HPDE6-E6E7 (cell line): Measurements from ENCODE around the gene CNIH1.
"Not testable (repeated sequence)": the region's sequence is repeated elsewhere in the genome, so short reads cannot be mapped to it uniquely, and the experiment has no call there.

ENCODE experiments used
- DNase-seq: peaks from one replicate; pipeline ENCODE4 v3.0.0; 2011; ENCODE audit warnings: missing footprints; ENCODE audit errors: extremely low spot score

The CNIH1 gene

GRCh38 chr14:54467280-54467679, 26.1 kb upstream of the CNIH1 start:
- no peak for DNase-seq

DNA sequence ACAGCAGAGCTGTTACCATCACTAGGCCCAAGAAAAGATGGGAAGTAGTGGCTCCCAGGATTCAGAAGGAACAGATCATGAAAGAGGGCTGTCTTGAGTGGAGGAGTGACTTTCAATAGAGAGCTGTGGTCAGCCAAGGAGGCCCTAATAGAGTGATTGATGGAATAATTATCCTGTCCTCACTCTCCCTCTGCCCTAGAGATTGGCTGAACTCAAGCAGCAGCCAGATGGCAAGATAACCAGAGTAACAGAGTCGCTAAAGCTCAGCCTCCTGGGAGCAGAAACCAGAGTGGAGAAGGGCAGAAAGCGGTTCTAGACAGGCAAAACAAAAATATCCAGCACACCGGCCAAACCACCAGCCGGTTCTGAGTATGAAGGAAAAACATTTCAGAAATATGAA, 24.5 kb upstream of the CNIH1 start:
- DNase-seq: no peak

DNA sequence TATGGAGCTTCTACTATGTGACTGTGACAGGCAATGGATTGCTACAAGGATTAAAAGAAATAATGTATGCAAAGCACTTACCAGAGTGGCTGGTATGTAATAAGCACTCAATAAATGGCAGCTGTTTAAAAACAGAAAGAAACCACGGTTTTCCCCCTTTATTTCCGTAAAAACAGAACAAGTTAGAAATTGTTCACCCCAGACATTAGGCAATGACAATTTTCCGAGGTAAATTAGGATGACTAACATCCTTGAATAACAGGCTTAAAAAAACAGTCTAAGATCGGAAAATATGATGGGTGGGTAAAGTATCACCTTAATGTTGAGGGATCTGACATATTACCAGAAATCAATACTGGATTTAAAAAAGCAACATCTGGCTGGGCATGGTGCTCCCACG, 20.9 kb upstream of the CNIH1 start:
- DNase-seq: no peak

GRCh38 chr14:54459106-54459505, 17.9 kb upstream of the CNIH1 start:
- no peak for DNase-seq

DNA sequence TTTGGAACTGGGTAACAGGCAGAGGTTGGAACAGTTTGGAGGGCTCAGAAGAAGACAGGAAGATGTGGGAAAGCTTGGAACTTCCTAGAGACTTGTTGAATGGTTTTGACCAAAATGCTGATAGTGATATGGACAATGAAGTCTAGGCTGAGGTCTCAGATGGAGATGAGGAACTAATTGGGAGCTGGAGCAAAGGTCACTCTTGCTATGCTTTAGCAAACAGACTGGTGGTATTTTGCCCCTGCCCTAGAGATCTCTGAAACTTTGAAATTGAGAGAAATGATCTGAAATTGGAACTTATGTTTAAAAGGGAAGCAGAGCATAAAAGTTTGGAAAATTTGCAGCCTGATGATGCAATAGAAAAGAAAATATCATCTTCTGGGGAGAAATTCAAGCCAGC, 17.4 kb upstream of the CNIH1 start:
- not testable (repeated sequence) for DNase-seq

GRCh38 chr14:54457609-54457996, 16.4 kb upstream of the CNIH1 start:
- DNase-seq: no peak

GRCh38 chr14:54456820-54457608, 15.8 kb upstream of the CNIH1 start:
- not testable (repeated sequence) for DNase-seq

GRCh38 chr14:54455363-54455762, 14.2 kb upstream of the CNIH1 start:
- no peak for DNase-seq

DNA sequence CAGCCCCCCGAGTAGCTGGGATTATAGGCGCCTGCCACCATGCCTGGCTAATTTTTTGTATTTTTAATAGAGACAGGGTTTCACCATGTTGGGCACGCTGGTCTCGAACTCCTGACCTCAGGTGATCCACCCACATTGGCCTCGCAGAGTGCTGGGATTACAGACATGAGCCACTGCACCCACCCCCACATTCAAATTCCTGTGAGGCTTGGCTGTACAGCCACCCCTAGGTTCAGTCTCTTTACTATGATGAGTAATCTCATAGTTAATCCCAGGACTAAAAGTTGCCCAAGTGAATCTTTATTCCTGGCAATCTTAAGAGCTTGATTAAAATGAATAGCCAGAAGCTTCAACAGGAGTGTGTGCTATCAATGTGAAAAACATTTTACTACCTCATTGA, 12.8 kb upstream of the CNIH1 start:
- DNase-seq: peak; percentile 46

GRCh38 chr14:54453252-54453651, 12.1 kb upstream of the CNIH1 start:
- DNase-seq: no peak

GRCh38 chr14:54451961-54452360, 10.8 kb upstream of the CNIH1 start:
- no peak for DNase-seq

- DNase-seq: no peak
Observed at GRCh38 chr14:54451121-54451601, 10.0 kb upstream of the CNIH1 start.

DNA sequence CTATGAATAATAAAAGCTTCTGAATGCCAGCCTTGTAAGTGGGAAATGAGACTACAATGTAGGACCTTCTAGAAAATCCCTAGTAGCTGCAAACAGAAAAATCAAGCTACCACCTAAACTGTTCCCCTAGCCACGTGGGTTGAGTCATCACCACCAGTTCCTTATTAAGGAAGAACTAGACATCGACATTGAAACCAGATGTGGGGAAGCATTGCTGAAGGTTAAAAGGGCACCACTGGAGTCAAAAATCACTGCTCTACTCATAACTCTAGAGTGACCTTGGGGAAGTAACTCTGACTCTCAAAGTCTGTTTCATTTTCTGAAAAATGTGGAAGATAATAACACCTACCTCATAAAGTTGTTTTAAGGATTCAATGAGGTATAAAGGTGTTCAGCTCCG, 9.4 kb upstream of the CNIH1 start:
- no peak for DNase-seq

DNA sequence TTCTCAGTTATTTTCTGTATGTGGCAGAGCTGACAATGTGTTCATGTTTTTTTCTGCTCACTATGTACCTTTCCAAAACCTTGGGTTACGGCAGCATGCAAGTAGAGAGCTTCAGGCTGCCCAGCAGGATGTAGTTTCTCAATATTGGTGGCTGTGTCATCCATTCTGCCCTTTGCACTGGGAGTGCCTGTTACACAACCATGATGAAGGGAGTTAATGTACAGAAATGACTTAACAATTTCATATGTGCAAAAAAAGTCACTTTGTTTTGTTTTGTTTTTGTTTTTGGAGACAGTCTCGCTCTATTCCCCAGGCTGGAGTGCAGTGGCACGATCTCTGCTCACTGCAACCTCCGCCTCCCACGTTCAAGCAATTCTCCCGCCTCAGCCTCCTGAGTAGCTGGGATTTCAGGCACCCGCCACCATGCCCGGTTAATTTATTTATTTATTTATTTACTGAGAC, 6.1 kb upstream of the CNIH1 start:
- peak; percentile 82 for DNase-seq

GRCh38 chr14:54446161-54446693, 5.1 kb upstream of the CNIH1 start:
- no peak for DNase-seq

DNA sequence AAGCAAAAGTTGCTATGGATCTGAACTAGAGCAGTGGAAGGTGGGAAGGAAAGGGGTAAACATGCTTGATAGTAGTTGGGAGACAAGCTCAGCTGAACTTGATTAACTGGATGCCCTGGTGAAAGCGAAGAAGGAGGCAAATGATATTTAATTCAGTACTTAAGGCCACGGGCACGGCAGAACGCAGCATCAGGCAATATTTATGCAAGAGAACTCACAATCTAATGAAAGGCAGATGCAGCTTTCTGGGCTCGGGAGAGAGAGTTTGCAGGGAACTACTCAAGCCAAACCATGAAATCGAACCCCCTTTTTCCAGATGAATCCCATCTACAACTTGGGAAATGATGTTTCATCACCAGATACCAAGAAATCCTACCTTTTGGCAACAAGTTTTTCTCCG, 3.5 kb upstream of the CNIH1 start:
- no peak for DNase-seq

DNA sequence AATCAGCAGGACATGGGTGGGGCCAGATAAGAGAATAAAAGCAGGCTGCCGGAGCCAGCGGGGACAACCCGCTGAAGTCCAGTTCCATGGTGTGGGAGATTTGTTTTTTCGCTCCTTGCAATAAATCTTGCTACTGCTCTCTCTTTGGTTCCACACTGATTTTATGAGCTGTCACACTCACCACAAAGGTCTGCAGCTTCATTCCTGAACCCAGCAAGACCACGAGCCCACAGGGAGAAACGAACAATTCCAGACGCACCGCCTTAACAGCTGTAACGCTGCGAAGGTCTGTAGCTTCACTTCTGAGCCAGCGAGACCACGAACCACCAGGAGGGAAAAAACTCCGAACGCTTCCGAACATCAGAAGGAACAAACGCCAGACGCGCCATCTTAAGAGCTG, 2.8 kb upstream of the CNIH1 start:
- DNase-seq: no peak

GRCh38 chr14:54442961-54443360, 1.8 kb upstream of the CNIH1 start:
- not testable (repeated sequence) for DNase-seq

DNA sequence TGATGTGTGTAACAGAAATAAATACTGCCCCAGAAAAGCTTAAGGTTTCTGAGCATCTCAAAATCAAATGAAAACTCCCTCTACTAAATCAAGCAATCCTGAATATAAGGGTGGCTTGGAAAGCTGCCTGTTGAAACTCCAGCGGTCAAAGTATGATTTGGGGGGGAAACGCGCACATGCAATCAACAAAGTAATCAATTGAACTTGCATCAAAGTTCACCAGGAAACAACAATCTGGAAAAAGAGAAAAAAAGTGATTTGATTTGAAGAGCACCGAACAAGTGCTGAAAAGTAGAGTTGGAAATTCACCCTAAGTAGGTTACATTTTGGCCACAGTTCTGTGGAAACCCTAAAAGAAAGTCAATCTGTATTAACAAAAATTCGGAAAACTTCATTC, 700 bp downstream of the CNIH1 start:
- DNase-seq: no peak

DNA sequence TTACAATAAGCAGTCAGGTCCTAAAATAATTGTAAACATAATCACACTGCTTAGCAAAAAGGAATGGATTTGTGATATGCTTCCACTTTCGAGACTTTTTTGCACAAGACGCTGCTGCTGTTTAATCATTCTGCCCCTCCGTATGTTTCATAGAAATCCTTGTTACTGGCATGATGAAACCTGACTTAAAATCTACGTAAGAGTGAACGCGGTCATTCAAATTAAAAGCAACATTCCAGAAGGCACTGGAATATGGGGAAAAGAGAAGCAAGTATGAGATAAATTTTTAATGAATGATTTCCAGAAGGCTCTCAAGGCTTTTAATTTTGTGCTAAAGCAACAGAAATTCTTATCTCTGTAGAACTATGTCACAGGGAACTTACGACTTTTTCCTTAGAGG, 1.1 kb downstream of the CNIH1 start:
- no peak for DNase-seq

DNA sequence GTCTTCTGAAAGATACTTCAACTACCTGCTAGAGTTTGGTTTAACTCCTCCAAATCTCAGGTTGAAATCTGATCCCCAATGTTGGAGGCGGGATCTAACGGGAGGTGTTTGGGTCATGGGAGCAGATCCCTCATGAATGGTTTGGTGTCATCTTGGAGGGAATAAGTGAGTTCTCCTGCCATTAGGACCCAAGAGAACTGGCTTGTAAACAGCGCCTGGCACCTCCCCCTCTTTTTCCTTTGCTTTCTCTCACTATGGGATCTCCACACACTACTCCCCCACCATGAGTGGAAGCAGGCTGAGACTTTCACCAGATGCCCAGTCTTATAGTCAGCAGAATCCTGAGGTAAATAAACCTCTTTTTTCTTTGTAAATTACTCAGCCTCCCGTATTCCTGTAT, 2.5 kb downstream of the CNIH1 start:
- no peak for DNase-seq

- DNase-seq: not testable (repeated sequence)
Observed at GRCh38 chr14:54437954-54438353, 3.2 kb downstream of the CNIH1 start.

- DNase-seq: no peak
Observed at GRCh38 chr14:54435500-54435981, 5.6 kb downstream of the CNIH1 start.
